SW 1271 (cell line): ENCODE results near the gene MAD1L1.
A peak's percentile ranks its signal among the peaks of the same experiment; 100 is the strongest.
"Not testable (repeated sequence)": the region's sequence is repeated elsewhere in the genome, so short reads cannot be mapped to it uniquely, and the experiment has no call there.

ENCODE experiments used
- DNase-seq, 2 experiments: peaks; one replicate each; lab custom pipeline; 2025; lab: John Stamatoyannopoulos, UW

Gene MAD1L1

DNA sequence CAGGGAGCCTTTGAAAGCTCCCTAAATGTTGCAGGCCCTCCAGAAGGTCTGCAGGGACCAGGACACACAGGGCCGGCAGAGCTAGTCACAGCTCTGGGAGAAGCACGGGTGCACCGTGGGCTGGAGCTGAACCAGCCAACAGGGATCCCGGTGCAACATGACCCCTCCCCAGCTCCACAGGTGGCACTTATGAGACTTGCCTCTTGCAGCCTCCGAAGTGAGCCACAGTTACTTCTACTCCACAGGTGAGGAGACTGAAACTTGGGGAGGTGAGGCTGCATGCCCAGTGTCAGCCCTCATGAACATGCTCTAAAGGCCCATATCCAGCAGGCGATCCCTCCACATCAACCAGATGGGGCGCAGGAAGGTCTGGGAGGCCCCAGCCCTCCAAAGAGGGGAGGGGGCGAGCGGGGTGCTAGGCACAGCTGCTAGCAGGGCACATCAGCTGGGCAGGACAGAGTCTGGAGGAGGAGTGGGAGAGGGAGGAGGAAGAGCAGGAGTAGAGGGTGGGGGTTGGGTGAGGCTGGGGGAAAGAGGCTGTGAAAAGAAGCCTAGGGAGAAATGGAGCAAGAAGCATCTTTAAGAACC, 338.3 kb downstream of the MAD1L1 start:
- DNase-seq = no peak

DNA sequence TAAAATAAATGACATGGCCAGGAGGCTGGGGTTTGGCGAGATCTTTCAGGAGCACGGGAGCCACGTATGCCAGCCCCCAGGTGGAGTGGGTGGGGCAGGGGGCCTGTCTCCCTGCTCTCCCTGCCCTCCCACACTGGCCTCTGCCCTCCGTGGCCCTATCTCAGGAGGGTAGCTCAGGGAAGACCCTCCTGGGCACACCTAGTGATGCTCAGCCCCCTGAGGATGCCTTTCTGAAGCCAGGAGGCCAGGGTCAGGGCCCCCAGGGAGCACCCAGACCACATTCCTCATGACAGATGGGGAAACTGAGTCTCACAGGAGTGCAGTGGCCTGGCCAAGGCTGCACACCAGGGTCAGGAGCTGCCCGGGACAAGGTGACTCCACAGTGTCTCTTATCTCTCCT, 339.3 kb downstream of the MAD1L1 start:
- no peak for DNase-seq

DNA sequence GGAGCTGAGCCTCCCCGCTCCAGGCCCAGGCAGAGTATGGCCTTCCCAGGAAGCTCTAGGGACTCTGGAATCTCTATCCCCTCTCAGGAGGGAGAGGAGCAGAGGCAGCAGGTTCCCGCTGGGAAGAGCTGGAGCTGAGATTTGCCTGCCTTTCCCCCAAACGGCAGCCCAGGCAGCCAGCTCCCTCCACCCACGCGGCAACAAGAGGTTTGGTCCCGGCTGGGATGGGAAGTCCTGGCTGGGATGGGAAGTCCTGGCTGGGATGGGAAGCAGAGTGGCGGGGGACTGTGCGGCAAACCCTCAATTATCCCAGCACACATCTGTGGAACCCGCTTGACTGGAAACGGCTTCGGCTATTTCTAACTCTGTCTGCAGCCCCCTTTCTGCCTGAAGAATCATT, 339.7 kb downstream of the MAD1L1 start:
- no peak for DNase-seq

DNA sequence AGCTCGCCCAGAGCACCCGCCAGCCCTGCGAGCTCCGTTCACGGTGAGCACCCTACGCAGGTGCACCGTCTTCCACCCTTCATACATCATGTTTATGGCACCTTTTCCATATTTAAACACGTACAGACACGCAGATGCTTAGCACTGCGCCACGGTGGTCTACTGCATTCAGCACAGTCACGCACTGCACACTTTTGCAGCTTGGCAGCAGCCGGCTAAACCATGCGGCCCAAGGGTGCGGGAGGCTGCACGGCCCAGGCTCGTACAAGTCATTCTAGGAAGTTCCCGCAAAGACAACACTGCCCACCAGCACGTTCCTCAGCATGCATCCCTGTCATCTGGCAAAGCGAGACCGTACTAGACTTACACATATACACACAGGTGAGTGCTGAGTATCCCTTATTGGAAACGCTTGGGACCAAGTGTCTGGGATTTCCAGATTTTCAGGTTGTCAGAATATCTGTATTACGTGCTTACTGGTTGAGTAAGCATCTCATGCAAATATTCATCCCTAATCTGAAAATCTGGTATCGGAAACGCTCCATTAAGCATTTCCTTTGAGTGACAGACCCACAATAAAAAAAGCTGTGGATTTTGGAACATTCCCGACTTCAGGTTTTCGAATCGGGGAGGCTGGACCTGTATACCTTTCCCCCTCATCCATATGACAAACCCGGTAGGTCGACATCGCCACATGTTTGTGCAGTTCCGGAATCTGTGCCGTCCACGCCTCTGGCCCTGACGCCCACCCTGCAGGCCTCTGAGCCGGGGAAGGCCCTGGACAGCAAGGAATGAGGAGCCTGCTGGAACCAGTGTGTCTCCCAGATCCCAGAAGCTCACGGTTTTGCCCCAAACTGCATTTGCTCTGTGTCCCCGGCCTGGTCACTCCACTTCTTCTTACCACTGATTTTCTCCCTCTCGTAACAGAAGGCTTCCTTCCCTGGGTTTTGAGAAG, 340.5 kb downstream of the MAD1L1 start:
- no peak for DNase-seq

DNA sequence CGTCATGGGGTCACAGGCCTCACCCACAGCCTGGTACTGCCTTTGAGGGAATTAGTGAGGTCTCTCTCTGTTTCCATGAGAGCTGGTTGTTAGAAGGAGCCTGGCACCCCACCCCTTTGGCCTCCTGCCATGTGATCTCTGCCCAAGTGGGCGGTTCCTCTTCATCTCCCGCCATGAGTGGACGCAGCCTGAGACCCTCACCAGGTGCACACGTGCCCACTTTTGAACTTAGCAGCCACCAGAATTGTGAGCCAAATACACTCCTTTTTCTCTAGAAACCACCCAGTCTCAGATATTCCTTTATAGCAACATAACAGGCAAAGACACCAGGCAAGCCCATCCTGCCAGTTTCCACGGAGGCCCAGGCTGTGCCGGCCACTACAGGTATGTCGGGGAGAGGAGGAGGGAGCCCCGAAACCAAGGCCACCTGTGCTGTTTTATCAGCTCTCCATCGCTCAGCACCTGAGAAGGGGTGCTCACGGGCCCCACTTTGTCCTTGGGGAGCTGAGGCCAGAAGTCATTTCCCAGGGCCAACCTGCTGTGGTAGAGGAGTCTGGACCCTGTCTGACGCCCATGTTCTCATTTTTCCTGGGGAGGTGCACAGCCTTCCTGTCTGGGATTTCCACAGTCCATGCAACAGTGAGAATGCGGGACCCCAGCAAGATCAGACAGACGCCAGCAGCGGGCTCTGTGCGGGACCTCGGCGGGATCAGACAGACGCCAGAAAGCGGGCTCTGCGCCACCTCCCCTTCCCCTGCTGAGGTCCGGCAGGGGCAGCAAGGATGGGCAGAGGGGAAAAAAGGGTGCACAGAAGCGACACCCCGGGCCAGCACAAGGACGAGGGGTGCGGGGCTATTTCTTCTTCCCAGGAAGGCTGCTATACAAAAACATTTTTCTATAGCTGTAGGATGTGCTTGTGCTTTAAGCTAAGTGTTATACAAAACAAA, 342.2 kb downstream of the MAD1L1 start:
- no peak for DNase-seq

DNA sequence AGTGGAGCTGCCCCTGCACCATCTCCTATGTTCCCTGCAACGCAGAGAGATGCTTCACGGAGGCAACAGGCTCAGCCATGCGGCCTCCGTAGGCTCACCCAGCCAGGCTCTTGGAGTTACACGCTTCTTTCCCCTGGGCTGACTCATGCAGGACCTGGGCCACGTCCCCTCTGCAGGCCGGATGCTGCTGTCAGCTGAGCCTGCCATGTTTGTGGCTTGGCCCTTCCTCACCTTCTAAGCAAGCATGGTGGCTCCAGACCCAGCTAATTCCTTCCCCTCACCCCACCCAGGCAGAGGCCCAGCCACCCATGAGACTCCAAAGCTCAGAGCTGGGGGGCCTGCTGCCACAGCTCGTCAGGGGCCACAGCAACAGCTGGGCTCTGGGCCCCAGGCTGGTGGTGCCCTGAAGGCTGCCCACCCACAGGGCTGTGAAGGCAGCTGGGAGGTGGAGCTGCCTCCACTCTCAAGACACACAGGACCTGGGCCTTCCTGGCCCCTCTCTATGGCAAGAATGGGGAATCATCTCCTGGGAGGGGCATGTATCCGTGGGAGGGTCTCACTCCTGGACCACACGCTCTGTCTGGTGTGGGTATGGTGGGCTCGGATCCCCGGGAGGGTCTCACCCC, 343.1 kb downstream of the MAD1L1 start:
- DNase-seq = no peak

DNA sequence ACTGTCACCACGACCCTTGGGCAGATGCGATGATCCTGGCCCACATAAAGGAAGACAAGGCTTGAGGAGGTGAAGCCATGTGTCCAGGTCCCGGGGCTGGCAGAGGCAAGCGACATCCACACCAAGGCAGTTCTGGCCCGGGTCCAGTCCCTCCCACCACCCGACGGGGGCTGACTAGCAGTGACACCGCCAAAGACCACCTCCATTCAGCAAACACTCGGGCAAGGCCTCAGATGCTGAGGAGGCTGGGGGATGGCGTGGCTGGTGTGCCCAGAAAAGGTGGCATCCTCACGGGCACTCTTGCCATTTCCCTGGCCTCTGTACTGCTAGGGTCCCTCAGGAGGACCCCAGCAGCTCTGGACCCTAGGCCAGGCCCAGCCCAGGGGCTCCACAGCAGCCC, 343.7 kb downstream of the MAD1L1 start:
- DNase-seq = no peak

DNA sequence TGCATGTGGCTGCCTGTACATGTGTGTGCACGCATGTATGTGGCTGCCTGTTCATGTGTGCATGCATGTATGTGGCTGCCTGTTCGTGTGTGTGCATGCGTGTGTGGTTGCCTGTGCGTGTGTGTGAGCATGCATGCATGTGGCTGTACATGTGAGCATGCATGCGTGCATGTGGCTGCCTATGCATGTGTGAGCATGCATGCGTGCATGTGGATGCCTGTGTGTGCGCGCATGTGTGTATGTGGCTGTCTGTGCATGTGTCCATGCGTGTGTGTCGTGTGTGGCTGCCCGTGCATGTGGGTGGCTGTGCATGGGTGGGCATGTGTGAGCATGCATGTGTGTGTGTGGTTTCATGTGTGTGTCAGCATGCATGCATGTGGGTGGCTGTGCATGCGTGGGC, 344.3 kb downstream of the MAD1L1 start:
- DNase-seq = no peak

DNA sequence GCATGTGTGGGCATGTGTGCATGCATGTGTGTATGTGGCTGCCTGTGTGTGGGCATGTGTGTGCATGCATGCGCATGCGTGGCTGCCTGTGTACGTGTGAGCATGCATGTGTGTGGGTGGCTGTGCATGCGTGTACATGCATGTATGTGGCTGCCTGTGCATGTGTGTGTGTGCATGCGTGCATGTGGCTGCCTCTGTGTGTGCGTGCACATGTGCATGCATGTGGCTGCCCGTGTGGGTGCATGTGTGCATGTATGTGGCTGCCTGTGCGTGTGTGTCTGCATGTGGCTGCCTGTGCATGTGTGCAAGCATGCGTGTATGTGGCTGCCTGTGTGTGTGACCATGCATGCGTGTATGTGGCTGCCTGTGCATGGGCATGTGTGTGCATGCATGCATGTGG, 345.5 kb downstream of the MAD1L1 start:
- DNase-seq = no peak

DNA sequence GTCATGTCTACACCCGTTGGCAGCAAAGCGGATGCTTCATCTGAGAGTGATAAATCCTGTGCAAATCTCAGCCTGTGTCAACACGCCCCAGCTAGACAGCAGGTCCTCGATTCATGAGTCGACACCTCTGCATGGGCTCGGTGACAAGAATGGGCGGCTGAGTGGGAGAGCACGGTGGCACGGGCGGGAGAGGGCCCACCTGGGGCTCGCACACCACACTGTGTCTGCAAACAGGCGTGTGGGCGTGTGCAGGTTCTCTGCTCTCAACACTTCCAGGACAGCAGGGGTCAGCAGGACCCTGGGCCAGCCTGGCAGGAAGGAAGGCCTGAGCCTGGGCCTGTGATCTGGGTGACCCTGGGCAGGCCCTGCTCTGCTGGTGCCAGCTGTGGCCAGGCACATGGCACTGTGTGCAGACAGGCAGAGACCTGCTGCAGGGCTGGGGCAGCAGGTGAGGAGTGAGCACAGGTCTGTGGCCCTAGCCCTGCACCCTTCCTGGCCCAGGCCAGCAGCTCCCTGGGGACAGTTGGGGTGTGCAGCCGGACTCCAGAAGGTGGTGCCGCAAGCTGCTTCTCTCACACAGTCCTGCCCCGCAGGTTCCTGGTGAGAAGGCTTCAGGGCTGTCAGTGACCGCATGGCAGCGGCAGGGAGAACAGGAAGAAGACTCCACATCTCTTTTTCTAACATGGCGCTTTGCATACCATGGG, 346.2 kb downstream of the MAD1L1 start:
- no peak for DNase-seq

DNA sequence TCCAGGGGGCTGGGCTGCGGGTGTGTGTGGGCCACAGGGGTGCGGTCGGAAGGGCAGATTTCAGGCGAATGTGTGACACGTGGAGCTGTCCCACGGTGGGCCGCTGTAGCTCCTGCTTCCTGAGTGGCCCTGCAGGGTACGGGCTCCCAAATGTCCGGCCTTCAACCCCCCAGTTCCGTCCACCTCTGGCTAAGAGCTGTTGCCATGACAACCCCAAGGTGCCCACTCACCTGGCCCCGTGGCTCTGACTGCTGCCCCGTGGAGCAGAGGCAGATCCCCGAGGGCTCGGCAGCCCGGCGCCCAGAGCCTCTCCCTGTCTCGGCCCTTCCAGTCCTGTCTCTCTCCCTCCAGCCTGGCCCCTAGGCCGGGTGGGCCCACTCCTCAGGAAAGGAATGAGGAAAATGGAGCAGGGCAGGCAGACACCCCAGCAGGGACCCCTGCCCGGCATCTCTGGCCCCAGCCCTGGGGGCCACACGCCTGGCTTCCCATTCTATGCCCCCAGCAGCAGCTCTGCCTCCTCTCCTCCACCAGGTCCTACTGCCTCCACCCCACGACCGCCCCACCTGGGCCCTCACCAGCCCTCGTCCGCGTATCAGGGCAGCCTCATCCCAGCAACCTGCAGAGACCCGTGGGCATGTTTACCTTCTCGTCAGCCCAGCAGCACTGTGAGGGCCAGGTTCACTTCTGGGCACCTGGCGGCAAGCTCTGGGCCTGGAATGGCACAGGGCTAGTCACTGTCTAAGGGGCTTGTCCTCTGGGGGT, 347.1 kb downstream of the MAD1L1 start:
- DNase-seq = no peak

DNA sequence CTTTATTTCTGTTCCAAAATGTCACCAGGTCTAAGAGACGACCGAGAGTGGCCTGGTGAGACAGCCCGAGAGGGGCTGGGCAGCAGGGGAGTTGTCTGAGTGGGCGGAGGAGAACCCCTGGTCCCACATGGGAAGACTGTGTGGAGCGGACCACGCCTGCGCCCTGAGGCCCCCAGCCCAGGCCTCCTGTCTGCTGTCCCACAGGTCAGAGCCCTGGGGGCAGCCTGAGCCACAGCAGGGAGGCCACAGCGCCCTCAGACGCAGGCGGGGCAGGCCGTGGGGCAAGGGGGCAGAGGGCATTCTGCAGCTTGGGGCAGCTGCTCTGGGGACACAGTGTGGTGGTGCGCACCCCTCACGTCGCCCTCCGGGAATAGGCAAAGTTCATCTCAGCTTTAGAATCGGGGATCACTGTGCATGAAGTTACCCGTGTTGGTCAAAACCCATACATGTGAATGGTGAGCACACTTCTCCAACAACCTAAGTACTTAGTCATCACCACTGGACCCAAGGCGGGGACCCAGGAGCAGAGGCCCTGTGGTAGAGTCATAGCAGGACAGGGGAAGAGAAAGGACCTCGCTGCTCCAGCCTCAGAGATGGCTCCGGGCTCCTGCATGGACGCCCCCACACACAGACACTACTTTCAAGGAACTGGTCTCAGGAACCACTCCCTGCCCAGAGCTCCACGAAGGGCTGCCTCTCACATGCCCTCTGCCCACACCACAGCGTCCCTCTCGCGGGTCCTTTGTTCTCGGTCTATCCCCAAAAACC, 348.0 kb downstream of the MAD1L1 start:
- no peak for DNase-seq

DNA sequence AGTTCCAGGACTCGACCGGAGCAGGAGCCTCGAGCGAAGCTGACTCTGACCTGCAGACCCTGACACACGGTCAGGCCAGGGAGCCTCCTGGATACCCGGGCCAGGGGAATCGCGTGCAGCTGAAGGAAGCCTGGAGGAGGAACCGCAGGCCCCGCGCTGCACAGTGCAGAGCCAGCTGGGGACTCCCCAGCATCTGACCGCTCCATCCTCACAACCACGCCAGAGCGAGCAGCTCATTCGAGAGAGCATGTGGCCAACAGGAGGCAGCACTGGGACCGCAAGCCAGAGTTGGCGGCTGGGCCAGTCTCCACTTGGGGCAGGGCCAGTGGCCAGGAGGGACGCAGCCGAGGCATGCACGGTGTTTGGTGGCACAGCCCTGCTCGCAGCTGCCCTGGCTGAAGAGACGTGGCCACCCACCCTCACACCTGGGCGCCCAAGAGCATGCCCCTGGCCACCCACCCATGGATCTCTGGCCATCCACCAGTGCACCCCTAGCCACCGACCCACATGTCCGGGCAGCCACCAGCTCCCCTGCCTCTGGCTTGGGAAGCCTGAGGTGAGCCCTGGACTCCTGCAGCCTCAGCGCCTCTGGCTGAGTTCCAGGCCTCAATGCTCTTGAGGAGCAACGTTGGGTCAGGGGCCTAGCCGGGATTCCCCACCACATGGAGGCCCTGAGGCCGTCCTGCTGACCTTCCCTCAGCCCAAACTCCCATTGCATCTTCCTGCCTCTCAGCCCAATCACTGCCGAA, 348.7 kb downstream of the MAD1L1 start:
- no peak for DNase-seq

DNA sequence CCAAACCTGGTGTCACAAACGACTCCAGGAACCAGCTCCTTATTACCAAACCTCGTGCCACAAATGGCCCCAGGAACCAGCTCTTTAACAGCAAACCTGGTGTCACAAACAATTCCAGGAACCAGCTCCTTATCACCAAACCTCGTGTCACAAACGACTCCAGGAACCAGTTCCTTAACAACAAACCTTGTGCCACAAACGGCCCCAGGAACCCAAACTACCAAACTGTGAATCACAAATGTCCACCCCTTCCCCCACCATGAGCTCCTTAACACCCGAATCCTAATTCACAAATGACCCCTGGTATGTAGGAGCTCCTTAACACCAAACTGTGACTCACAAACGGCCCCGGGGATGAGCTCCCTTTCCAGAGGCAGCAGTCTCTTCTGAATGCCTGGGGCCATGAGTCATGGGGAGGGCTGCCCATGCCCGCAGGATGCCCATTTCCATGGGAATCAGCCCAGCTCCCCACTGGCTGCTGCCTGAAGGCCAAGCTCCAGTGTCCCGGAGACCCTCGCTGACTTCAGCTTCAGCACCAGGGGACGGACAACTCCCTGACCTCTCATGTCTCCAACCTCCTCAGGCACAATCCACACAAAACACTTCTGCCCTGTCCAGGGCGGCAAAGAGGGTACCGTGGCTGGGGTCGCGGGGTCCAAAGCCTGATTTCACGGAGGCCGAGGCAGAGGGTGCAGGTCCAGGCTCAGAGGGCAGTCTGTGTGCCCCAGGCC, 349.5 kb downstream of the MAD1L1 start:
- peak; percentile 94 for DNase-seq

DNA sequence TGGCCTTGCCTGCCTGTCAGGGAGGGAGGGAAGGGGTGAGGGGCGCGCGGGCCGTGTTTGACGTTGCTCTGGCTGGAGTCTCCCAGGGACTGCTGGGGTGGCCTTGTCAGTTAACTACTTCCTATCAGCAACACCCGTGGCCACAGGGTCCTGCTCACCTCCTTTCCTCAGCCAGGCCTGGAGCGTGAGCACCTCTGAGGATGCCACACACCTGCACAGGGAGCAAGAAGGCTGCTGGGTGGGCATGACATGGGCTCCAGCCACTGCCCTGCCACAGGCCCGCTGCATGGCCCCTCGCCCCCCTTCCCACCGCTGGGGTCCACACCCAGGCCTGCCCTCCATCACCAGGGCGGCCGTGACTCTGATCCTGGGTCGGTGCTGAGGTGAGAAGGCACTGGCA, 350.3 kb downstream of the MAD1L1 start:
- DNase-seq = no peak

DNA sequence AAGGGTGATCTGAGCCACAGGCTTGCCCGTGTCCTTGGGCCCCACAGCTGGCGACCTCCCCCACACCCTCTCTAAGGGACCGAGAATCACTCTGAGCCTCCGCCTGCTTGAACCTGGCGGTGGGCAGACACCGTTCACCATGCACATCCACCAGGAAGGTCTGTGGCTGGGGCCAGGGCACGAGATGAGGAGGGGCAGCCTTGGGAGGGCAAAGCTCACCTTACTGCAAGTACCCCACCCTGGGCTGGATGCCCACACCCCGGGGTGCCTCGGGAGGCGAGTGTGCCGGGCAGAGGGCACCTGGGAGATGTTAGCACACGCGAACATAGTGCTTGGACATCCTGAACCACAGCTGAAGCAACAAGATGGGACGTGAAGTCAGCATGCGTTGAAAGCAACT, 350.8 kb downstream of the MAD1L1 start:
- DNase-seq = no peak

DNA sequence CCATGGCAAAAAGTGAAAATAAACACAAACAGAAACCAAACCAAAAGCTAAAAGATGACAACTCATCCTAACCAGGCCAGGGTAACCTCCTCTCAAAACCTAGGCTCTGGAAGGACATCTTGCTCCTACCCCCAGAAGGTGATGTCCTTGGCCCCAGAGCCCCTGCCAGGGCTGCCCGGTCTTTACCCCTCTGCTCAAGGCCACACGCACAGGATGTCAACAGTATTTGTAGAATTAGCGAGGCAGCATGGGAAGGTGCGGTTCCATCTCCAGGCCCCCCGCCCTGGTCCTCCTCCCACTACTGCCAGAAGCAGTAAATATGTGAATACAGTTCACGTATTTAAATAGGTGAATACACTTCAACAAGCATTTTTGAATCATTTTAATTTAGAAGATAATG, 356.1 kb downstream of the MAD1L1 start:
- DNase-seq = not testable (repeated sequence)
